Esophagus muscularis mucosa (tissue), 4 donors: Measurements from ENCODE around the gene NEDD8. TPM values are rescaled to one million over a fixed set of nuclear protein-coding genes. Genes with fewer than 3 reads are reported as not detected.

Experiments used
- DNase-seq: peaks from one replicate; pipeline ENCODE4 v3.0.0-alpha.2; 2017; ENCODE audit errors: extremely low spot score
- H3K27ac ChIP-seq, 4 donors: fragments of 200-600 bp; sonication (generic); replicated peaks in 1 of 4; 1 replicate in 3 of 4; 2 replicates in 1 of 4; pipeline ENCODE4 v1.5.1; 2016 to 2019; ENCODE audit warnings: mild to moderate bottlenecking in 1 of 4
- H3K27me3 ChIP-seq, 4 donors: fragments of 200-600 bp; sonication (generic); one replicate each; pipeline versions ENCODE4 v1.5.1 to v1.6.0; 2016 to 2019
- H3K36me3 ChIP-seq, 4 donors: fragments of 200-600 bp; sonication (generic); one replicate each; pipeline ENCODE4 v1.5.1; 2016 to 2019
- H3K4me1 ChIP-seq, 4 donors: fragments of 200-600 bp; sonication (generic); one replicate each; pipeline ENCODE4 v1.5.1; 2016 to 2019
- H3K4me3 ChIP-seq, 4 donors: fragments of 200-600 bp; sonication (generic); 1 replicate in 2 of 4; 2 replicates in 2 of 4; pipeline ENCODE4 v1.5.1; 2016 to 2019; ENCODE audit warnings: mild to moderate bottlenecking in 4 of 4, moderate library complexity in 1 of 4
- H3K9me3 ChIP-seq, 4 donors: fragments of 200-600 bp; sonication (generic); 1 replicate in 3 of 4; 2 replicates in 1 of 4; pipeline ENCODE4 v1.5.1; 2016 to 2019
- EP300 ChIP-seq: sonication (generic); formaldehyde crosslinking; IDR thresholded peaks from one replicate; pipeline ENCODE4 v1.6.1; 2017; ENCODE audit warnings: antibody characterized with exemption
- POLR2A ChIP-seq: fragments of 450-650 bp; IDR thresholded peaks from one replicate; pipeline ENCODE4 v1.6.1; 2017; ENCODE audit warnings: antibody characterized with exemption, moderate library complexity, mild to moderate bottlenecking, low read depth
- POLR2AphosphoS5 ChIP-seq, 2 donors: sonication (generic); formaldehyde crosslinking; IDR thresholded peaks; one replicate each; pipeline ENCODE4 v1.6.1; 2017; ENCODE audit warnings: antibody characterized with exemption in 2 of 2
- WGBS: methylation state at CpG from one replicate; pipeline ENCODE4 v1.1.5; 2018; 5-methylcytosine and 5-hydroxymethylcytosine counted together
- intact Hi-C: fragments of 100-400 bp; cut with DNase I; formaldehyde crosslinking; loops from one replicate; pipeline ENCODE4 v1.15.1; 2023
- total RNA-seq, 4 donors: library from RNA; depleted of rRNA; stranded (reverse); fragments of >200 nt; gene quantifications; one replicate each; pipeline versions ENCODE4 v1.1.0 to v1.2.1, GENCODE V29; 2016
- TF ChIP-seq, protein P1 (sequence below), 3 experiments: fragments of 200-600 bp in 2 of 3; fragments of 450-650 bp in 1 of 3; sonication (generic) in 2 of 3; IDR thresholded peaks; one replicate each; pipeline ENCODE4 v1.5.1; 2017 to 2019; ENCODE audit warnings: antibody characterized with exemption in 3 of 3, mild to moderate bottlenecking in 2 of 3, moderate library complexity in 1 of 3

Gene NEDD8
- total RNA-seq, 4 donors from 2014 or later: 117 to 152 (median 131) TPM

DNA sequence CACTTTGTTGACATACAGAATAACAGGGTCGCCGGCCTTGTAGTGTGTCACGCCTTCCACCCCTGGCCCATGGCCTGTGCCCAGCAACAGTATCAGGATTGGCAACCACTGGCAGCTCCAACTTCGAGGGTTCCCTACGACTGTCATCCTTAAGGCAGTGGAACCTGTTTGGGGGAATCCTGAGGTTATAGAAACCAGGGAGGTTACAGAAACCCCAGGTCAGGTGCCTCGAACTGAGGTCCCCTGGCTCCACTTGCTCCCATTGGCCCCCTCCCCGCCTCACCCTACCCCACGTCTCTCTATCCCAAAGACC lies 37.3 kb downstream of the NEDD8 start:
- DNase-seq: no peak
- intact Hi-C loops: loop anchor here (2.0 kb wide), 1 partner anchor 18 kb away; the partner anchor contains the start of gene CHMP4A
- Histone ChIP-seq H3K36me3 (peaks cover 16 to 36% (median 32%) of the 10 kb centered on the region in 4 donors), H3K27ac (peak overlapping the region; percentile 95 to 98 (median 96)), H3K9me3 (no peaks in the 10 kb centered on the region), H3K4me1 (peaks cover 32 to 61% (median 45%) of the 10 kb centered on the region in 4 donors), H3K27me3 (no peaks in the 10 kb centered on the region), H3K4me3 (peak overlapping the region; percentile 82 to 89 (median 84))
- 48% methylated on average over 6 of the region's 8 CpGs for WGBS
- TF ChIP-seq POLR2A (no peak), POLR2AphosphoS5 (IDR thresholded peaks at IDR 0.05) (no peak), EP300 (no peak)
- TF ChIP-seq, protein P1, sequence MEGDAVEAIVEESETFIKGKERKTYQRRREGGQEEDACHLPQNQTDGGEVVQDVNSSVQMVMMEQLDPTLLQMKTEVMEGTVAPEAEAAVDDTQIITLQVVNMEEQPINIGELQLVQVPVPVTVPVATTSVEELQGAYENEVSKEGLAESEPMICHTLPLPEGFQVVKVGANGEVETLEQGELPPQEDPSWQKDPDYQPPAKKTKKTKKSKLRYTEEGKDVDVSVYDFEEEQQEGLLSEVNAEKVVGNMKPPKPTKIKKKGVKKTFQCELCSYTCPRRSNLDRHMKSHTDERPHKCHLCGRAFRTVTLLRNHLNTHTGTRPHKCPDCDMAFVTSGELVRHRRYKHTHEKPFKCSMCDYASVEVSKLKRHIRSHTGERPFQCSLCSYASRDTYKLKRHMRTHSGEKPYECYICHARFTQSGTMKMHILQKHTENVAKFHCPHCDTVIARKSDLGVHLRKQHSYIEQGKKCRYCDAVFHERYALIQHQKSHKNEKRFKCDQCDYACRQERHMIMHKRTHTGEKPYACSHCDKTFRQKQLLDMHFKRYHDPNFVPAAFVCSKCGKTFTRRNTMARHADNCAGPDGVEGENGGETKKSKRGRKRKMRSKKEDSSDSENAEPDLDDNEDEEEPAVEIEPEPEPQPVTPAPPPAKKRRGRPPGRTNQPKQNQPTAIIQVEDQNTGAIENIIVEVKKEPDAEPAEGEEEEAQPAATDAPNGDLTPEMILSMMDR (IDR thresholded peaks at IDR 0.05): no peak

DNA sequence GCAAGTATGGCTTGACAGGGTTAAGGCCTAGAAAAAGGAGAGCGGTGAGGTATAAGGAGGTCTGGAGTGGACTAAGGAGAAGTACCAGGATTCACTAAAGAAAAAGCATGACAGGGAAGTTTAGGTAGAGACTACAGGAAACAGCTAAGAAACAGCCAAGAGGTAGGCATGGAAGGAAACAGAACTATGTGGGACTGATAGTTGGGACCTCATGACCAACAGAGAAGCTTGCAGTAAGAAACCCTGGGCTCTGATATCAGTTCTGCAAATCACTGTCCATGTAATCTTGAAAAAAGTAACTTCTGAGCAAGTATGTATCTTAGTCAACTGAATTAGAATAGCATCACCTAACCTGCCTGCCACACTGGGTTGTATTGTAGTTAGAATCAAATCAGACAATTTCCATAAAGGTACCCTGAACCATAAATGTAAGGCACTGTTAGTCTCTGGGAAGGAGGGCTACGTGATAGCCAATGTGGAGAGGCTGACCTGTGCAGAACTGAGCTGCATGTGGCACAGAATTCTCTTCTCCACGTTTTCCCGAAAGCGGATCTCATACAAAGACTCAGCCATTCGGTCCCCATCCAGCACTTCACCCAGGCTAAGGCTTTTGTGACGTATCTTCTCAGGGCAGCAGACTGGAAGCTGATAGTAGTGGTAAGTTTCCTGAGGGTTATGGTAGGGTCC lies 37.8 kb downstream of the NEDD8 start:
- 92% methylated on average over 4 of the region's 7 CpGs for WGBS
- H3K27me3 ChIP-seq: no peaks in the 10 kb centered on the region
- intact Hi-C loops: loop anchor here (2.0 kb wide), 1 partner anchor 18 kb away; the partner anchor contains the start of gene CHMP4A
- DNase-seq: no peak
- peak overlapping the region; percentile 95 to 98 (median 96) for H3K27ac ChIP-seq
- peaks cover 33 to 66% (median 49%) of the 10 kb centered on the region in 4 donors for H3K4me1 ChIP-seq
- no peaks in the 10 kb centered on the region for H3K9me3 ChIP-seq
- TF ChIP-seq POLR2A (no peak), EP300 (no peak), POLR2AphosphoS5 (IDR thresholded peaks at IDR 0.05) (no peak)
- TF ChIP-seq, protein P1 (IDR thresholded peaks at IDR 0.05): no peak
- peaks cover 16 to 38% (median 34%) of the 10 kb centered on the region in 4 donors for H3K36me3 ChIP-seq
- peak overlapping the region; percentile 82 to 89 (median 84) for H3K4me3 ChIP-seq

DNA sequence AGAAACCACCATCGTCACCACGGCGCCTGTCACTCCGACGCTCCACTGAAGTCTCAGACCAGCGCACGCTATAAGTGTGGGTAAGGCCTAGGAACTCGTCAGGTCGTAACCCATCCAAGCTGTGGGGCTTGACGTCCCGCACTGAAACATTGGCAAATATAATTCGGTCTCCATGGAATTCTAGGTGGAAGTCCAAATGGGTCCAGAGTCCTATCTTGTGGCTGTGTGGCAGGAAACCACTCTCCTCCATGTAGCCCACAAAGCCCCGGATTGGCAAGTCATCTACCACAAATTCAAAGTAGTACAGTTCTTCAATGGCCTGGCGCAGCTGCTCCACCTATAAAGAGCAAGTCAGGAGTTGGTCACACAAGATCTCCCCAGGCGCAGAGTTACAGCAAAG lies 39.2 kb downstream of the NEDD8 start:
- Histone ChIP-seq H3K4me3 (no peak overlapping the region), H3K4me1 (peaks cover 35 to 67% (median 53%) of the 10 kb centered on the region in 4 donors), H3K27me3 (no peaks in the 10 kb centered on the region), H3K9me3 (no peaks in the 10 kb centered on the region), H3K36me3 (peaks cover 16 to 39% (median 34%) of the 10 kb centered on the region in 4 donors), H3K27ac (no peak overlapping the region)
- TF ChIP-seq, protein P1 (IDR thresholded peaks at IDR 0.05): no peak
- TF ChIP-seq EP300 (no peak), POLR2A (no peak), POLR2AphosphoS5 (IDR thresholded peaks at IDR 0.05) (no peak)
- WGBS: 95% methylated on average over 12 of the region's 15 CpGs
- no peak for DNase-seq
- intact Hi-C loops: no loop called here

DNA sequence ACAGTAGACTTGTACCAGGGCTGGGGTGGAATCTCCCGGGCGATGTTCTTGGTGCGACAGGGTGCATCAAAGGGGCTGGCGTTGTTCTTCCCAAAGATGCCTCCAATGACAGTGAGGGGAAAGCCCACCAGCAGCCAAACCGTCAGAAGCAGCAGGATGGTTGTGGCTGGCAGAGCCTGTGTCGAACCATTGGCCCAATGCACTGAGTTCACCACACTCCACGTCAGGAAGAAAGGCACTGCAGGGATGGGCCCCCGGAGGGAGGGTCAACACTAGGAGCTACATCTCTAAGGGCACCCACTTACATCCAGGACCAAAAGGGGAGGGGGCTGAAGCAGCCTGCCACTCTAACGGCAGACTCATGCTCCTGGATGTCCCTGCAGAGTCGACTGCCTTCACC lies 41.8 kb downstream of the NEDD8 start:
- intact Hi-C loops: no loop called here
- Histone ChIP-seq H3K36me3 (peaks cover 32 to 56% (median 48%) of the 10 kb centered on the region in 4 donors), H3K27me3 (no peaks in the 10 kb centered on the region), H3K4me3 (no peak overlapping the region), H3K4me1 (peaks cover 27 to 58% (median 46%) of the 10 kb centered on the region in 4 donors), H3K9me3 (no peaks in the 10 kb centered on the region), H3K27ac (no peak overlapping the region)
- TF ChIP-seq, protein P1 (IDR thresholded peaks at IDR 0.05): no peak
- no peak for TF ChIP-seq EP300
- TF ChIP-seq POLR2AphosphoS5 (IDR thresholded peaks at IDR 0.05): no peak
- TF ChIP-seq POLR2A: no peak
- DNase-seq: no peak
- 93% methylated on average over 10 of the region's 10 CpGs for WGBS
